ENCODE measurements around the gene PARD3. TPM values are rescaled to one million over a fixed set of nuclear protein-coding genes. Genes with fewer than 3 reads are reported as not detected.

PARD3 gene
- polyA plus RNA-seq, 1 donor from 2014 or later, result 12.4 TPM

GRCh38 chr10:34581801-34582532 lies 233.1 kb downstream of the PARD3 start:
- TF ChIP-seq RAD21 (conservative IDR thresholded peaks at IDR 0.05), result no peak
- TF ChIP-seq REST (IDR thresholded peaks at IDR 0.05; ENCODE audit: borderline replicate concordance), result no peak
- TF ChIP-seq MXI1 (conservative IDR thresholded peaks at IDR 0.05; ENCODE audit: poor library complexity, severe bottlenecking), result no peak
- TF ChIP-seq EZH2 (IDR thresholded peaks at IDR 0.05; ENCODE audit: borderline replicate concordance, insufficient read depth, low read length, poor library complexity, severe bottlenecking), result no peak
- TF ChIP-seq TAF1 (IDR thresholded peaks at IDR 0.05; ENCODE audit: low read depth), result no peak
- no peak for TF ChIP-seq CTCF (IDR thresholded peaks at IDR 0.05; ENCODE audit: poor library complexity, severe bottlenecking)
- TF ChIP-seq SMC3 (conservative IDR thresholded peaks at IDR 0.05; ENCODE audit: poor library complexity), result no peak
- TF ChIP-seq POLR2AphosphoS5 (IDR thresholded peaks at IDR 0.05), result no peak
- TF ChIP-seq EP300 (conservative IDR thresholded peaks at IDR 0.05; ENCODE audit: poor library complexity, severe bottlenecking), result no peak
- H3K4me2 ChIP-seq (ENCODE audit: low read length), result no peak overlapping the region
- H3K36me3 ChIP-seq (ENCODE audit: insufficient read depth, low read length), result no peaks in the 10 kb centered on the region
- H3K9ac ChIP-seq (ENCODE audit: low read length), result no peak overlapping the region
- H3K79me2 ChIP-seq (replicated peaks; ENCODE audit: insufficient read depth, low read length), result peaks cover 4% of the 10 kb centered on the region
- no peak overlapping the region for H3K4me3 ChIP-seq (ENCODE audit: low read length)
- no peak overlapping the region for H2AFZ ChIP-seq (ENCODE audit: low read depth, low read length)
- H3K27ac ChIP-seq (ENCODE audit: low read length), result no peak overlapping the region
- H4K20me1 ChIP-seq (ENCODE audit: insufficient read depth), result no peaks in the 10 kb centered on the region
- H3K27me3 ChIP-seq (ENCODE audit: insufficient read depth, low read depth, low read length), result no peaks in the 10 kb centered on the region
- no peaks in the 10 kb centered on the region for H3K9me3 ChIP-seq (ENCODE audit: low read length)
- H3F3A ChIP-seq (ENCODE audit: insufficient read depth, low read length, poor library complexity, severe bottlenecking), result peaks cover 4% of the 10 kb centered on the region
- no peaks in the 10 kb centered on the region for H3K9me2 ChIP-seq (ENCODE audit: insufficient read depth, low read length)

- Histone ChIP-seq H3K27me3 (ENCODE audit: insufficient read depth, low read depth, low read length) (no peaks in the 10 kb centered on the region), H3K9me3 (ENCODE audit: low read length) (no peaks in the 10 kb centered on the region), H3F3A (ENCODE audit: insufficient read depth, low read length, poor library complexity, severe bottlenecking) (peaks cover 12% of the 10 kb centered on the region), H4K20me1 (ENCODE audit: insufficient read depth) (no peaks in the 10 kb centered on the region), H3K4me2 (ENCODE audit: low read length) (no peak overlapping the region), H3K9me2 (ENCODE audit: insufficient read depth, low read length) (no peaks in the 10 kb centered on the region), H3K4me3 (ENCODE audit: low read length) (no peak overlapping the region), H3K79me2 (replicated peaks; ENCODE audit: insufficient read depth, low read length) (peaks cover 4% of the 10 kb centered on the region), H3K27ac (ENCODE audit: low read length) (no peak overlapping the region), H3K36me3 (ENCODE audit: insufficient read depth, low read length) (no peaks in the 10 kb centered on the region), H3K9ac (ENCODE audit: low read length) (no peak overlapping the region), H2AFZ (ENCODE audit: low read depth, low read length) (no peak overlapping the region)
- TF ChIP-seq SMC3 (conservative IDR thresholded peaks at IDR 0.05; ENCODE audit: poor library complexity) (no peak), MXI1 (conservative IDR thresholded peaks at IDR 0.05; ENCODE audit: poor library complexity, severe bottlenecking) (no peak)
These were observed 234.5 kb downstream of the PARD3 start for GRCh38 chr10:34580643-34581042.
